Measurements from ENCODE around the gene NUBP2. TPM values are rescaled to one million over a fixed set of nuclear protein-coding genes. Genes with fewer than 3 reads are reported as not detected.

Gene NUBP2
- total RNA-seq, 1 donor from 2014 or later, result 73.8 TPM

GRCh38 chr16:1746693-1747195 is 36.0 kb upstream of the NUBP2 start:
- no peaks in the 10 kb centered on the region for H3K27me3 Mint-ChIP-seq (ENCODE audit: low read depth)
- no peak for TF ChIP-seq CTCF (conservative IDR thresholded peaks at IDR 0.05)
- no peak for DNase-seq (ENCODE audit: low read depth, low spot score)
- no peak overlapping the region for H3K27ac Mint-ChIP-seq (ENCODE audit: unreplicated experiment)
- no peaks in the 10 kb centered on the region for H3K36me3 Mint-ChIP-seq (ENCODE audit: low read depth)
- no peaks in the 10 kb centered on the region for H3K4me1 Mint-ChIP-seq
- no peak overlapping the region for H3K4me3 Mint-ChIP-seq
- no peaks in the 10 kb centered on the region for H3K9me3 Mint-ChIP-seq

- Mint-ChIP-seq H3K27me3 (ENCODE audit: low read depth) (no peaks in the 10 kb centered on the region), H3K9me3 (no peaks in the 10 kb centered on the region), H3K36me3 (ENCODE audit: low read depth) (no peaks in the 10 kb centered on the region), H3K4me3 (no peak overlapping the region), H3K27ac (ENCODE audit: unreplicated experiment) (no peak overlapping the region), H3K4me1 (no peaks in the 10 kb centered on the region)
- TF ChIP-seq CTCF (conservative IDR thresholded peaks at IDR 0.05), result no peak
- no peak for DNase-seq (ENCODE audit: low read depth, low spot score)
Observed at GRCh38 chr16:1747934-1748333, 34.8 kb upstream of the NUBP2 start.

- H3K4me1 Mint-ChIP-seq, result no peaks in the 10 kb centered on the region
Observed at GRCh38 chr16:1749152-1750117, 33.3 kb upstream of the NUBP2 start.

GRCh38 chr16:1751946-1752345 is 30.8 kb upstream of the NUBP2 start:
- Mint-ChIP-seq H3K4me3 (no peak overlapping the region), H3K9me3 (no peaks in the 10 kb centered on the region), H3K36me3 (ENCODE audit: low read depth) (no peaks in the 10 kb centered on the region), H3K27me3 (ENCODE audit: low read depth) (no peaks in the 10 kb centered on the region), H3K27ac (ENCODE audit: unreplicated experiment) (no peak overlapping the region), H3K4me1 (no peaks in the 10 kb centered on the region)
- no peak for TF ChIP-seq CTCF (conservative IDR thresholded peaks at IDR 0.05)
- no peak for DNase-seq (ENCODE audit: low read depth, low spot score)

More at GRCh38 chr16:1749152-1750117, 33.3 kb upstream of the NUBP2 start:
- no peak for DNase-seq (ENCODE audit: low read depth, low spot score)
- H3K4me3 Mint-ChIP-seq, result no peak overlapping the region
- no peak overlapping the region for H3K27ac Mint-ChIP-seq (ENCODE audit: unreplicated experiment)
- TF ChIP-seq CTCF (conservative IDR thresholded peaks at IDR 0.05), result no peak
- H3K9me3 Mint-ChIP-seq, result no peaks in the 10 kb centered on the region
- H3K36me3 Mint-ChIP-seq (ENCODE audit: low read depth), result no peaks in the 10 kb centered on the region
- H3K27me3 Mint-ChIP-seq (ENCODE audit: low read depth), result no peaks in the 10 kb centered on the region

- Mint-ChIP-seq H3K27ac (ENCODE audit: unreplicated experiment) (no peak overlapping the region), H3K27me3 (ENCODE audit: low read depth) (no peaks in the 10 kb centered on the region), H3K4me1 (no peaks in the 10 kb centered on the region), H3K9me3 (no peaks in the 10 kb centered on the region), H3K36me3 (ENCODE audit: low read depth) (no peaks in the 10 kb centered on the region), H3K4me3 (no peak overlapping the region)
- no peak for DNase-seq (ENCODE audit: low read depth, low spot score)
- TF ChIP-seq CTCF (conservative IDR thresholded peaks at IDR 0.05), result no peak
Observed at GRCh38 chr16:1752853-1753252, 29.9 kb upstream of the NUBP2 start.

All from neural crest cell (in vitro differentiated cells).